ENCODE measurements around the gene BCL7C. TPM values are rescaled to one million over a fixed set of nuclear protein-coding genes. Genes with fewer than 3 reads are reported as not detected.

BCL7C gene
- polyA plus RNA-seq, 2 of the 4 experiments (the other 2 are of a cell fraction) = 10.8 to 12.9 TPM

GRCh38 chr16:30840611-30841010, 53.3 kb downstream of the BCL7C start:
- WGBS (ENCODE audit: missing lambda C conversion rate) = 64% methylated on average over 5 of the region's 5 CpGs
- Histone ChIP-seq H3K27ac (no peak overlapping the region), H3K4me1 (peaks cover 20% of the 10 kb centered on the region), H3K4me3 (no peak overlapping the region), H3K4me2 (no peak overlapping the region), H3K9me3 (no peaks in the 10 kb centered on the region)
- DNase-seq (ENCODE audit: low read depth in 1 of 2, low spot score in 1 of 2) (no peak), FAIRE-seq (no peak), ATAC-seq (no peak)
- TF ChIP-seq HOXB5 (CRISPR knock-in tag; IDR thresholded peaks at IDR 0.05) = no peak
- TF ChIP-seq ATOH8 (CRISPR knock-in tag; IDR thresholded peaks at IDR 0.05; ENCODE audit: low read depth) = no peak
- TF ChIP-seq GATA3 (IDR thresholded peaks at IDR 0.05; ENCODE audit: borderline replicate concordance) = no peak
- no peak for TF ChIP-seq ELK1 (IDR thresholded peaks at IDR 0.05; ENCODE audit: low read depth, low read length)
- TF ChIP-seq ZFP36 (IDR thresholded peaks at IDR 0.05; ENCODE audit: borderline replicate concordance, partially characterized antibody) = no peak
- TF ChIP-seq FOSL2 (IDR thresholded peaks at IDR 0.05) = no peak
- no peak for TF ChIP-seq FOSL2 (CRISPR knock-in tag; IDR thresholded peaks at IDR 0.05)
- no peak for TF ChIP-seq HDAC2 (IDR thresholded peaks at IDR 0.05)
- no peak for TF ChIP-seq REST (IDR thresholded peaks at IDR 0.05)
- POLR2A ChIA-PET = interaction anchor here (0.6 to 1.7 kb wide), 2 partner anchors 34 kb away, joined by 3 to 4 read pairs; no protein-coding TSS in a partner anchor
- CTCF ChIA-PET = no interaction called here

- no peak overlapping the region for H3K4me3 ChIP-seq
- TF ChIP-seq JUN (IDR thresholded peaks at IDR 0.05) = no peak
- TF ChIP-seq MAX (IDR thresholded peaks at IDR 0.05) = no peak
- TF ChIP-seq GATA3 (IDR thresholded peaks at IDR 0.05; ENCODE audit: borderline replicate concordance) = no peak
- no peak for TF ChIP-seq HEYL (CRISPR knock-in tag; IDR thresholded peaks at IDR 0.05)
- TF ChIP-seq CTCF (IDR thresholded peaks at IDR 0.05) = no peak
- no peak for TF ChIP-seq ATOH8 (CRISPR knock-in tag; IDR thresholded peaks at IDR 0.05; ENCODE audit: low read depth)
- TF ChIP-seq SMC3 (IDR thresholded peaks at IDR 0.05) = no peak
- no peak for TF ChIP-seq EP300 (IDR thresholded peaks at IDR 0.05)
- TF ChIP-seq BCL3 (IDR thresholded peaks at IDR 0.05) = no peak
- no peak for TF ChIP-seq FOSL2 (IDR thresholded peaks at IDR 0.05)
- no peak for TF ChIP-seq FOSL2 (CRISPR knock-in tag; IDR thresholded peaks at IDR 0.05)
- no peak for TF ChIP-seq PHF8 (IDR thresholded peaks at IDR 0.05; ENCODE audit: borderline replicate concordance, low read depth)
- no peak for TF ChIP-seq NPAS2 (CRISPR knock-in tag; IDR thresholded peaks at IDR 0.05; ENCODE audit: borderline replicate concordance)
- TF ChIP-seq FOXS1 (CRISPR knock-in tag; IDR thresholded peaks at IDR 0.05) = no peak
- no peak for TF ChIP-seq TFCP2L1 (CRISPR knock-in tag; IDR thresholded peaks at IDR 0.05)
- no peak for TF ChIP-seq MAFK (IDR thresholded peaks at IDR 0.05; ENCODE audit: partially characterized antibody)
- TF ChIP-seq ZFP36 (IDR thresholded peaks at IDR 0.05; ENCODE audit: borderline replicate concordance, partially characterized antibody) = no peak
- peaks cover 16% of the 10 kb centered on the region for H3K4me1 ChIP-seq
- ATAC-seq (peak; percentile 48 to 52; a peak in 4 of 6 replicates), FAIRE-seq (no peak), DNase-seq (ENCODE audit: low read depth in 1 of 2, low spot score in 1 of 2) (no peak)
- WGBS (ENCODE audit: missing lambda C conversion rate) = 43% methylated on average over 5 of the region's 5 CpGs
- POLR2A ChIA-PET = interaction anchor here (0.6 to 1.7 kb wide), 2 partner anchors 33 to 35 kb away, joined by 3 to 4 read pairs; no protein-coding TSS in a partner anchor
- 0 out of 6 replicates have a peak overlapping the region, but pooled peaks of 1 of the 2 experiments have one; percentile 23 for H3K27ac ChIP-seq
- CTCF ChIA-PET = interaction anchor here (0.7 to 1.2 kb wide), 8 partner anchors 10 to 302 kb away, joined by 3 to 7 read pairs (median 4); no protein-coding TSS in a partner anchor
- peak overlapping the region; percentile 44; the same call in 2 of the 3 replicates for H3K4me2 ChIP-seq
- H3K9me3 ChIP-seq = no peaks in the 10 kb centered on the region
Observed at GRCh38 chr16:30839523-30840227, 54.2 kb downstream of the BCL7C start.

All from A549 (cell line).